Measurements from ENCODE around the gene MROH7.

GRCh38 chr1:54671985-54672608 is 30.5 kb downstream of the MROH7 start:
- peak; percentile 94 for TF ChIP-seq CTCF (conservative IDR thresholded peaks at IDR 0.05)
- TF ChIP-seq EZH2 (IDR thresholded peaks at IDR 0.05; ENCODE audit: low read depth) = no peak

Data from PC-9 (cell line).